SK-N-SH (cell line): Measurements from ENCODE around the gene KIF19.

Experiments used
- ELF1 ChIP-seq: IDR thresholded peaks from 2 replicates; pipeline ENCODE4 v1.4.0; 2012
- NRF1 ChIP-seq: IDR thresholded peaks from 2 replicates; pipeline ENCODE4 v1.6.1; 2012; ENCODE audit warnings: low read depth, mild to moderate bottlenecking, low read length
- POLR2AphosphoS5 ChIP-seq: IDR thresholded peaks from 2 replicates; pipeline ENCODE4 v1.6.1; 2012; ENCODE audit warnings: low read depth, low read length
- SIN3A ChIP-seq: IDR thresholded peaks from 2 replicates; pipeline ENCODE4 v1.6.1; 2012; ENCODE audit warnings: low read depth, mild to moderate bottlenecking, low read length, moderate library complexity, borderline replicate concordance

- TF ChIP-seq POLR2AphosphoS5 (no peak), NRF1 (no peak), ELF1 (no peak), SIN3A (no peak)
These were observed 9.0 kb upstream of the KIF19 start for GRCh38 chr17:74317071-74317470.
